T-helper 1 cell treated with Interleukin-12 subunit alpha and Interleukin-12 subunit beta and Interleukin-4 antibody, amounts not matched to agents 30 μg/mL and 1 μg/mL, for 36 hours (primary cell): ENCODE data around the gene MEIOC.
"Not testable (repeated sequence)": the region's sequence is repeated elsewhere in the genome, so short reads cannot be mapped to it uniquely, and the experiment has no call there.

Source experiments
- H3K27ac Mint-ChIP-seq: one replicate; pipeline ENCODE4 v1.8.0; 2021; ENCODE audit warnings: mild to moderate bottlenecking, mixed read lengths
- H3K27me3 Mint-ChIP-seq: one replicate; pipeline ENCODE4 v1.8.0; 2021; ENCODE audit warnings: low read depth, mixed read lengths
- H3K36me3 Mint-ChIP-seq: one replicate; pipeline ENCODE4 v1.8.0; 2021; ENCODE audit warnings: low read depth, mixed read lengths
- H3K4me1 Mint-ChIP-seq: one replicate; pipeline ENCODE4 v1.8.0; 2021; ENCODE audit warnings: low read depth, mixed read lengths
- H3K4me3 Mint-ChIP-seq: one replicate; pipeline ENCODE4 v1.8.0; 2021; ENCODE audit warnings: mild to moderate bottlenecking, moderate library complexity, mixed read lengths
- H3K9me3 Mint-ChIP-seq: one replicate; pipeline ENCODE4 v1.8.0; 2021; ENCODE audit warnings: mixed read lengths

The MEIOC gene

GRCh38 chr17:44666006-44666405 lies 9.7 kb downstream of the MEIOC start:
- Mint-ChIP-seq H3K4me1 (no peaks in the 10 kb centered on the region), H3K27me3 (peaks cover 21% of the 10 kb centered on the region), H3K4me3 (no peak overlapping the region), H3K36me3 (no peaks in the 10 kb centered on the region), H3K27ac (no peak overlapping the region), H3K9me3 (no peaks in the 10 kb centered on the region)

- no peak overlapping the region for H3K27ac Mint-ChIP-seq
- peaks cover 1% of the 10 kb centered on the region for H3K27me3 Mint-ChIP-seq
- no peaks in the 10 kb centered on the region for H3K36me3 Mint-ChIP-seq
- no peaks in the 10 kb centered on the region for H3K4me1 Mint-ChIP-seq
- no peaks in the 10 kb centered on the region for H3K9me3 Mint-ChIP-seq
- H3K4me3 Mint-ChIP-seq: no peak overlapping the region
Measured at GRCh38 chr17:44672479-44673093, 16.3 kb downstream of the MEIOC start.

GRCh38 chr17:44673893-44674292 lies 17.6 kb downstream of the MEIOC start:
- Mint-ChIP-seq H3K36me3 (peaks cover 12% of the 10 kb centered on the region), H3K4me1 (no peaks in the 10 kb centered on the region), H3K4me3 (no peak overlapping the region), H3K9me3 (no peaks in the 10 kb centered on the region), H3K27me3 (no peaks in the 10 kb centered on the region), H3K27ac (no peak overlapping the region)

- Mint-ChIP-seq H3K4me3 (no peak overlapping the region), H3K36me3 (peaks cover 23% of the 10 kb centered on the region), H3K9me3 (no peaks in the 10 kb centered on the region), H3K27me3 (no peaks in the 10 kb centered on the region), H3K27ac (no peak overlapping the region), H3K4me1 (no peaks in the 10 kb centered on the region)
Measured at GRCh38 chr17:44677136-44677535, 20.9 kb downstream of the MEIOC start.

GRCh38 chr17:44683303-44683702 lies 27.0 kb downstream of the MEIOC start:
- H3K27ac Mint-ChIP-seq, H3K4me1 Mint-ChIP-seq, H3K9me3 Mint-ChIP-seq, H3K4me3 Mint-ChIP-seq, H3K27me3 Mint-ChIP-seq: not testable (repeated sequence)
- peaks cover 34% of the 10 kb centered on the region for H3K36me3 Mint-ChIP-seq

- H3K4me3 Mint-ChIP-seq: no peak overlapping the region
- H3K27ac Mint-ChIP-seq: no peak overlapping the region
- H3K27me3 Mint-ChIP-seq: no peaks in the 10 kb centered on the region
- H3K9me3 Mint-ChIP-seq: no peaks in the 10 kb centered on the region
- H3K4me1 Mint-ChIP-seq: peaks cover 26% of the 10 kb centered on the region
- peaks cover 21% of the 10 kb centered on the region for H3K36me3 Mint-ChIP-seq
Measured at GRCh38 chr17:44687756-44688155, 31.5 kb downstream of the MEIOC start.

- Mint-ChIP-seq H3K27ac (no peak overlapping the region), H3K36me3 (peaks cover 18% of the 10 kb centered on the region), H3K27me3 (no peaks in the 10 kb centered on the region), H3K4me3 (peak overlapping the region; percentile 99), H3K4me1 (peaks cover 26% of the 10 kb centered on the region), H3K9me3 (no peaks in the 10 kb centered on the region)
Measured at GRCh38 chr17:44688200-44688599, 31.9 kb downstream of the MEIOC start.

GRCh38 chr17:44688675-44689476 lies 32.6 kb downstream of the MEIOC start:
- Mint-ChIP-seq H3K4me3 (peak overlapping the region; percentile 99), H3K36me3 (peaks cover 13% of the 10 kb centered on the region), H3K4me1 (peaks cover 24% of the 10 kb centered on the region), H3K9me3 (no peaks in the 10 kb centered on the region), H3K27ac (peak overlapping the region; percentile 93), H3K27me3 (no peaks in the 10 kb centered on the region)

GRCh38 chr17:44689477-44690217 lies 33.4 kb downstream of the MEIOC start, which contains the start of gene CCDC43:
TSS of gene CCDC43 (minus strand) at chr17:44689776. CDS start at chr17:44689753, 23 bp downstream.
- H3K27me3 Mint-ChIP-seq: no peaks in the 10 kb centered on the region
- H3K27ac Mint-ChIP-seq: peak within 1 kb of the TSS; percentile 93
- H3K36me3 Mint-ChIP-seq: peaks cover 11% of the 10 kb centered on the region
- no peaks in the 10 kb centered on the region for H3K9me3 Mint-ChIP-seq
- peaks cover 24% of the 10 kb centered on the region for H3K4me1 Mint-ChIP-seq
- H3K4me3 Mint-ChIP-seq: peak within 1 kb of the TSS; percentile 99

GRCh38 chr17:44690746-44691306 lies 34.6 kb downstream of the MEIOC start:
- H3K4me1 Mint-ChIP-seq: peaks cover 22% of the 10 kb centered on the region
- peak overlapping the region; percentile 4 for H3K27ac Mint-ChIP-seq
- H3K36me3 Mint-ChIP-seq, H3K9me3 Mint-ChIP-seq, H3K27me3 Mint-ChIP-seq: not testable (repeated sequence)
- peak overlapping the region; percentile 99 for H3K4me3 Mint-ChIP-seq

GRCh38 chr17:44693609-44694008 lies 37.3 kb downstream of the MEIOC start:
- Mint-ChIP-seq H3K4me3 (no peak overlapping the region), H3K27ac (no peak overlapping the region)

GRCh38 chr17:44700288-44700687 lies 44.0 kb downstream of the MEIOC start:
- H3K4me1 Mint-ChIP-seq, H3K9me3 Mint-ChIP-seq, H3K4me3 Mint-ChIP-seq, H3K27ac Mint-ChIP-seq, H3K36me3 Mint-ChIP-seq, H3K27me3 Mint-ChIP-seq: not testable (repeated sequence)

More at GRCh38 chr17:44693609-44694008, 37.3 kb downstream of the MEIOC start:
- Mint-ChIP-seq H3K27me3 (no peaks in the 10 kb centered on the region), H3K36me3 (peaks cover 3% of the 10 kb centered on the region), H3K9me3 (no peaks in the 10 kb centered on the region), H3K4me1 (peaks cover 16% of the 10 kb centered on the region)

GRCh38 chr17:44707755-44708400 lies 51.6 kb downstream of the MEIOC start:
- Mint-ChIP-seq H3K9me3 (no peaks in the 10 kb centered on the region), H3K27ac (no peak overlapping the region), H3K36me3 (peaks cover 4% of the 10 kb centered on the region), H3K4me3 (no peak overlapping the region), H3K27me3 (peaks cover 11% of the 10 kb centered on the region), H3K4me1 (peaks cover 7% of the 10 kb centered on the region)
